ENCODE measurements around the gene GCN1.
A peak's percentile ranks its signal among the peaks of the same experiment; 100 is the strongest.

- TF ChIP-seq CTCF (IDR thresholded peaks at IDR 0.05) (peak in 4 of 7 experiments; percentile 11 to 32 (median 15)), POLR2A (IDR thresholded peaks at IDR 0.05) (no peak)
Measured at GRCh38 chr12:120231316-120232011, 36.9 kb upstream of the GCN1 start.

Measured in body of pancreas (tissue), 4 donors.